ENCODE measurements around the gene DNASE2B.

DNASE2B gene, protein sequence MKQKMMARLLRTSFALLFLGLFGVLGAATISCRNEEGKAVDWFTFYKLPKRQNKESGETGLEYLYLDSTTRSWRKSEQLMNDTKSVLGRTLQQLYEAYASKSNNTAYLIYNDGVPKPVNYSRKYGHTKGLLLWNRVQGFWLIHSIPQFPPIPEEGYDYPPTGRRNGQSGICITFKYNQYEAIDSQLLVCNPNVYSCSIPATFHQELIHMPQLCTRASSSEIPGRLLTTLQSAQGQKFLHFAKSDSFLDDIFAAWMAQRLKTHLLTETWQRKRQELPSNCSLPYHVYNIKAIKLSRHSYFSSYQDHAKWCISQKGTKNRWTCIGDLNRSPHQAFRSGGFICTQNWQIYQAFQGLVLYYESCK

GRCh38 chr1:84398175-84399155 lies at the start of gene DNASE2B:
DNASE2B (plus strand) TSS chr1:84398484; CDS start chr1:84398565, 81 bp downstream.
- no peak for DNase-seq (ENCODE audit: low read depth in 4 of 4, low spot score in 1 of 4)

GRCh38 chr1:84348759-84349158 lies 49.5 kb upstream of the DNASE2B start:
- DNase-seq (ENCODE audit: low read depth in 4 of 4, low spot score in 1 of 4), result no peak

GRCh38 chr1:84350104-84350503 lies 48.2 kb upstream of the DNASE2B start:
- no peak for DNase-seq (ENCODE audit: low read depth in 4 of 4, low spot score in 1 of 4)

- no peak for DNase-seq (ENCODE audit: low read depth in 4 of 4, low spot score in 1 of 4)
Measured at GRCh38 chr1:84350550-84350949, 47.7 kb upstream of the DNASE2B start.

DNA sequence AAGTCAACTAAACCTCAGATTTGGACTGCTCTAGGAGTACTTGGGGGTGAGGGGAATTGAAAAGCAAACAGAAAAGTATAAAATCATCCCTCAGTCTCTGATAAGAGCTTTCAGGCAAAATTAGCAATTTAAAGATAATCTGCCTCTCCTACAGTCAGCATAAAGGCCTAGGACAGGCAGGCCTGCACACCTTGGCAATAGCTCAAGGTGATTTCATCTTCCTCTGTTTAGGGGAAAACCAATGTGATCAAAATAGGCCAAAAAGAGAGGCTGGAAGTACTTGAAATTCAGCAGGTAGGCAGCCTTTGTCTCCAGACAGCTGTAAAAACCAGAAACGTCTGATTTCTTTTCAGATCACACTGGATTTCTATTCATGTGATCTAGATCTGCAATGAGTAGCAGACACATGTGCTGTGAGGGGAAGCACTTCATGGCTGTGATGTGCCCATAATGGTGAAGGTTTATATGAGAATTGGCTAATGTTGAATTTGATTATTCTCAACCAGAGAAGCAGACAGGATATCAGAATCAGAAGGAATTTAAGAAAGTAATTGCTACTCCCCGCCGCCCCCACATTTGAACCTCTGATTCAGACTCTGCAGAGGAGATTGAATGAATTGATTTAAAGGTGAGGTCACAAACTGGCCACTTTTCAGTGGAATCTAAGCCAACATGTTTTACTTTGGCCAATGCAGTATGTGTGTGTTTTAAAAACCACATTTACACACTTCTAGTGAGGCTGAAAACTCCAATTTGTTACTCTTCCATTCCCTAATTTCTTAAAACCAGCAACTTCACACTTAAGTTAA lies 45.8 kb upstream of the DNASE2B start:
- DNase-seq (ENCODE audit: low read depth in 4 of 4, low spot score in 1 of 4), result no peak

DNA sequence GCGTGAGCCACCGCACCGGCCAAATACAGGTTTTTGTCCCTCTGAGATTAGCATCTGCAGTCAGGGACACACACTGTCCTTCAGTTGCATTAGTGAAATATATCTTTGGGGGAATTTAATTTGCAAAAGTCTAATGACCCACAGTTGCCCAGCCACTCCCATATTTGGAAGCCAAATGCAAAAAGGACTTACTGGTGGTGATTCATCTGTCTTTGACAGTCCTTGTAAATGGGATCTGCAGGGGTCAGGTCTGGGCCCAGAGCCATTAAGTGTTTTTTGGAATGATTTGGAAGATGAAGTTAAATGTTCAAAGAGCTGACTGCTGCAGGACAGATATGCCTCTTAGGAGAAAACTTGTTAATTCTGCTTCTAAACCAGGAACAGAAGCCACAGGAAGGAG lies 44.6 kb upstream of the DNASE2B start:
- no peak for DNase-seq (ENCODE audit: low read depth in 4 of 4, low spot score in 1 of 4)

- DNase-seq (ENCODE audit: low read depth in 4 of 4, low spot score in 1 of 4), result no peak
Measured at GRCh38 chr1:84355556-84355955, 42.7 kb upstream of the DNASE2B start.

- DNase-seq (ENCODE audit: low read depth in 4 of 4, low spot score in 1 of 4), result no peak
Measured at GRCh38 chr1:84356881-84357280, 41.4 kb upstream of the DNASE2B start.

DNA sequence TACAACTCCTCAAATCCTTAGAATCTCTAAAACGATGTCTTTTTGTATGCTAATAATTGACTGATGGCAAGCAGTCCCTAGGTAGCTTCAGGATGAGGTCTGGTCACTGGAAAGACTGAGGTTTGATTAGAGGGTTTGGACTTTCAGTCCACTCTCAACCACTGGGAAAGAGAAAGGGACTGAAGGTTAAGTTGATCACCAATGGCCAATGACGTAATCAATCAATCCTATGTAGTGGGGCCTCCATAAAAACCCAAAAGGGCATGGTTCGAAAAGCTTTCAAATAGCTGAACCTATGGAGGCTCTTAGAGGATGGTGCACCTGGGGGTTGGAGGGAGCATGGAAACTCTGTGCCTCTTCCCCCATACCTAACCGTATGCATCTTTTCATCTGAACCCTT lies 39.6 kb upstream of the DNASE2B start:
- DNase-seq (ENCODE audit: low read depth in 4 of 4, low spot score in 1 of 4), result no peak

DNA sequence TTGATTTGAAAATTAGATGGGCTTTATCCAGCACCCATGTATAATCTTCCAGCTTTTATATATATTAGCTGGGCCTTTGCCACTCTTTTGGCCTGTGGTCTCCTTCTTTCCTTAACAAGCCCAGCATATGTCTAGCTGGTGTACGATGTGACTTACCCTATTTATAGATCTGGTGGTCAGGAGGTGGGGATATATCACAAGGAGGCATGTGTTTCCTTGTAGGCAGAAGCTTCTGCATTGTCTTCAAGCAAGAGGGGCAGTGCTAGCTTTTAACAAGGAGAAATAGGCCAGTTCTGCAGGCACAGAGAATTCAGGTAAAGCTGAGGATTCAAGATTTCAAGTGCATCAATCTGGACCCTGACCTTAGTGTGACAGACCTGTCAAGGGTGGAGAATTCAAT lies 38.0 kb upstream of the DNASE2B start:
- no peak for DNase-seq (ENCODE audit: low read depth in 4 of 4, low spot score in 1 of 4)

DNA sequence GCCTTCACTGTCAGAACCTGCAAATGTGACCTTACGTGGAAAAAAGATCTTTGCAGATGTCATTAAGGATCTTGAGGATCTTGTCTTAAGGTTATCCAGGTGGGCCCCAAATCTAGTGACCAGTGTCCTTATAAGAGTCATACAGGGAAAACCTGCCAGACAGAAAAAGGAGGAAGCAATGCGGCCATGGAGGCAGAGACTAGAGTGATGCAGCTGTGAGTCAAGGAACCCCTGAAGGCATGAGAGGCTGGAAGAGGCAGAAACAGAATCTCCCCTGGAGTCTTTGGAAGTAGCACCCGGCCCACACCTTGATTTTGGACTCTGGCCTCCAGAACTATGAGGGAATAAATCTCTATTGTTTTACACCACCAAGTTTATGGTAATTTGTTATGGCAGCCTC lies 36.5 kb upstream of the DNASE2B start:
- no peak for DNase-seq (ENCODE audit: low read depth in 4 of 4, low spot score in 1 of 4)

- DNase-seq (ENCODE audit: low read depth in 4 of 4, low spot score in 1 of 4), result no peak
Measured at GRCh38 chr1:84363019-84363418, 35.3 kb upstream of the DNASE2B start.

DNA sequence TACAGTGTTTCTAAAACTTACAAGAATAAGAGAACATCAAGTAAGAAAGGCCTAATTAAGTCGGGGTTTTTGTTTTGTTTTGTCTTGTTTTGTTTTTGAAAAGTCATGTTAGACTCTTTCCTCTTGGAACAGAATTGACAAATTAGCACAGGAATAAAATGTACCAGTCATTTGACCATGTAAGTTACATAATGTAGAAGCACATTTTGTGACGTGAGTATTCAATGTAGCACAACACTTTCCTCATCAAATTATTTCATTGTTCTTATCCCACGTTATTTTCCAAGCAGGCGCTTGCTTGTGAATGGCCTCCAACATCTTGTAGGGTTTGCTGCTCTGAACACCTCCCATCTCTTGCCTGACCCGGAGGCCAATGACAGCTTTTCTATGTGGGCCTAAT lies 34.7 kb upstream of the DNASE2B start:
- no peak for DNase-seq (ENCODE audit: low read depth in 4 of 4, low spot score in 1 of 4)

GRCh38 chr1:84365225-84366221 lies 32.8 kb upstream of the DNASE2B start:
- DNase-seq (ENCODE audit: low read depth in 4 of 4, low spot score in 1 of 4), result no peak

GRCh38 chr1:84366786-84367185 lies 31.5 kb upstream of the DNASE2B start:
- DNase-seq (ENCODE audit: low read depth in 4 of 4, low spot score in 1 of 4), result no peak

- DNase-seq (ENCODE audit: low read depth in 4 of 4, low spot score in 1 of 4), result no peak
Measured at GRCh38 chr1:84367219-84367618, 31.1 kb upstream of the DNASE2B start.

GRCh38 chr1:84368441-84368840 lies 29.8 kb upstream of the DNASE2B start:
- DNase-seq (ENCODE audit: low read depth in 4 of 4, low spot score in 1 of 4), result no peak

DNA sequence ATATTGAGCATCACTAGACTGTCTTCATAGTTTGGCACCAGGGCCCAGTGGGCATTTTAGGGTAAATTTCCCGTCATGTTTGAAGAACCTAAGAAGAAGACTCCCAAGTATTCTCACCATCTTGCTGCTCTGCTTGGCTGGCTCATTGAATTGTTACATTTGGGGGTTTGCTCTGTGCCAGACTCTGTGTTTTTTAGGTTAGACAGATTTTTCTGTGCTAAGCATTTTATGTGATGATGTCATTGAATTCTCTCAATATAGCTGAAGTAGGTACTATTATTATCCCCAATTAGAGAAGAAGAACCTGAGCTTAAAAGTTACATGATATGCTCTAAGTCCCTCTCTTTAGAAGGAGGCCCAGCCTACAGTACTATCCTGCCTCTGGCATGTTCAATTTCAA lies 28.0 kb upstream of the DNASE2B start:
- no peak for DNase-seq (ENCODE audit: low read depth in 4 of 4, low spot score in 1 of 4)

GRCh38 chr1:84370831-84371394 lies 27.4 kb upstream of the DNASE2B start:
- no peak for DNase-seq (ENCODE audit: low read depth in 4 of 4, low spot score in 1 of 4)

Measured in stimulated activated CD4-positive, alpha-beta T cell treated with anti-CD3 and anti-CD28 coated beads, Interleukin-1b, Interleukin-23, amount 100 ng/mL, for 24 hours (primary cell).